GM19468 (cell line): ENCODE data around the gene NR2E1.

Source experiments
- ATAC-seq: cut with Tn5 transposase; IDR thresholded peaks from one replicate; pipeline ENCODE4 v1.9.1; 2021; ENCODE audit warnings: mild to moderate bottlenecking, moderate library complexity, moderate number of reproducible peaks; ENCODE audit not compliant: unreplicated experiment; ENCODE audit errors: extremely low read depth

NR2E1 gene

GRCh38 chr6:108165714-108166663 is at the start of gene NR2E1:
Gene NR2E1 (plus strand): TSS chr6:108166022. CDS start chr6:108166766, 744 bp downstream.
- no peak for ATAC-seq

- no peak for ATAC-seq
These were observed 49.0 kb upstream of the NR2E1 start for GRCh38 chr6:108116546-108117426.

- no peak for ATAC-seq
These were observed 48.1 kb upstream of the NR2E1 start for GRCh38 chr6:108117427-108118358.

- no peak for ATAC-seq
These were observed 47.5 kb upstream of the NR2E1 start for GRCh38 chr6:108118359-108118724.

GRCh38 chr6:108118810-108119768 is 46.7 kb upstream of the NR2E1 start:
- no peak for ATAC-seq

- no peak for ATAC-seq
These were observed 46.1 kb upstream of the NR2E1 start for GRCh38 chr6:108119769-108120141.

GRCh38 chr6:108120311-108120710 is 45.5 kb upstream of the NR2E1 start:
- no peak for ATAC-seq

- ATAC-seq = no peak
These were observed 44.2 kb upstream of the NR2E1 start for GRCh38 chr6:108121612-108122011.

GRCh38 chr6:108123481-108123929 is 42.3 kb upstream of the NR2E1 start:
- no peak for ATAC-seq

- no peak for ATAC-seq
These were observed 41.9 kb upstream of the NR2E1 start for GRCh38 chr6:108123946-108124345.

GRCh38 chr6:108127056-108127455 is 38.8 kb upstream of the NR2E1 start:
- no peak for ATAC-seq

GRCh38 chr6:108127826-108128225 is 38.0 kb upstream of the NR2E1 start:
- ATAC-seq = no peak

- ATAC-seq = no peak
These were observed 35.6 kb upstream of the NR2E1 start for GRCh38 chr6:108130262-108130661.

GRCh38 chr6:108132863-108133262 is 33.0 kb upstream of the NR2E1 start:
- ATAC-seq = no peak

GRCh38 chr6:108133594-108134179 is 32.1 kb upstream of the NR2E1 start:
- no peak for ATAC-seq

GRCh38 chr6:108134213-108134970 is 31.4 kb upstream of the NR2E1 start:
- no peak for ATAC-seq

- no peak for ATAC-seq
These were observed 23.6 kb upstream of the NR2E1 start for GRCh38 chr6:108142240-108142639.

- no peak for ATAC-seq
These were observed 20.2 kb upstream of the NR2E1 start for GRCh38 chr6:108145639-108146038.
